ENCODE results near the gene SEC23B.

Gene SEC23B

DNA sequence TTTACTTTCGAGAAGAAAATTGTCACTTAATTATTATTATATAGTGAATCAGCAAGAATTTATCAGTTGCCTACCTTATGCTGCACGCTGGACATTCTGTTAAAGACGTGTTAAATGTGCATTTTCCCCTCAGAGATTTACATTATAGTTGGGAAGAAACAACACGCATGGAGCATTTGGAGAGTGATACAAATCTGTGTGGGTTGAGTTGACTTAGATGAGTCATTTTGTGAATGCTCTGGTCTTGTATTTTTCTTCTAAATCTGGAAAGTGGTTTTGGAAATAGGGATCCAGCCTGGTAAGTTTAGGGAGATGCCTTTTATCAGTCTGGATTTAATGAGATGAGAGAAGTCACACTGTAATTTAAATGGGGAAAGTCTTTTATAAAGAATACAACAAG lies 35.5 kb downstream of the SEC23B start:
- Histone ChIP-seq H4K20me1 (no peaks in the 10 kb centered on the region), H3K36me3 (peaks cover 92% of the 10 kb centered on the region), H3K4me2 (no peak overlapping the region), H3K27me3 (no peaks in the 10 kb centered on the region), H3K9ac (no peak overlapping the region), H3K27ac (no peak overlapping the region), H3K4me1 (no peaks in the 10 kb centered on the region), H3K4me3 (no peak overlapping the region), H3K9me3 (no peaks in the 10 kb centered on the region)
- TF ChIP-seq Cebpa-rat (IDR thresholded peaks at IDR 0.05), result no peak

DNA sequence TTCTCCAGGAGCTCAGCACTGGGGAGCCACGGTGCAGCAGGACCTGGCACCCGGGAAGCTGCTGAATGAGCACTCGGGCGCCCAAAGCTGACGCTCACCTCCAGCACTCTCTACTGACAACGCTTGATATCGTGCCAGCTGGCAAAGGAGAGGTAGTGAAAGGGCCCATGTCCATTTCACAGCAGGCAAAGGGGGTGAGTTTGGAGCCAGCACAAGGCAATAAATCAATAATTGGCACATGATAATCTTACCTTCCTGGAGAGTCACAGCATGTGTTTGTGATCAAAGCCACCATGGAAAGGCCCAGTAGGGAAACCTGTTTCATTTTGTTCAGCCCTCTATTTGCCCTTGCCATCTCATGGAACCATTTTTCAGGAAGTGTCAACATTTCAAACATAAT lies 36.2 kb downstream of the SEC23B start:
- no peaks in the 10 kb centered on the region for H3K27me3 ChIP-seq
- no peaks in the 10 kb centered on the region for H4K20me1 ChIP-seq
- H3K9me3 ChIP-seq, result no peaks in the 10 kb centered on the region
- no peak overlapping the region for H3K4me2 ChIP-seq
- peaks cover 92% of the 10 kb centered on the region for H3K36me3 ChIP-seq
- no peak overlapping the region for H3K4me3 ChIP-seq
- H3K9ac ChIP-seq, result no peak overlapping the region
- no peak for TF ChIP-seq Cebpa-rat (IDR thresholded peaks at IDR 0.05)
- H3K27ac ChIP-seq, result no peak overlapping the region
- H3K4me1 ChIP-seq, result no peaks in the 10 kb centered on the region

DNA sequence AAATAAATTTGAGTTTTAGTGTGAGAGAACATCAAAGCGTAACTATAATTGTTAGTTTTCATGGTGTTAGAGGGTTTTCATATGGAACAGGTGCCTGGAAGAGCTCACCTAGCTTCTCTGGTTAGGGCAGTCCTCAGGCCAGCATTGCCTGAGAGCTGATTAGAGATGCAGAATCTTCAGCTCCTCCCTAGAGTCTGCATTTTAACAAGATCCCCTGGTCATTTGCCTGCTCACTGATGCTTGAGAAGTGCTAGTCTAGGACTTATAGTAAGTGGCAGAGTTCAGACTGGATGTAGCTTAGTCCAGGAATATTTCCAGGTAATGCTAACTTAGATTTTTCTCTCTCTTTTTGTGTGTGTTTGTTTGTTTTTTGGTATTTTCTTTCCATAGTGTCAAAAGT lies 37.8 kb downstream of the SEC23B start:
- Histone ChIP-seq H3K4me1 (no peaks in the 10 kb centered on the region), H3K9ac (no peak overlapping the region), H3K4me3 (no peak overlapping the region), H3K9me3 (no peaks in the 10 kb centered on the region), H4K20me1 (no peaks in the 10 kb centered on the region), H3K27me3 (no peaks in the 10 kb centered on the region), H3K4me2 (no peak overlapping the region), H3K36me3 (peaks cover 92% of the 10 kb centered on the region), H3K27ac (no peak overlapping the region)
- TF ChIP-seq Cebpa-rat (IDR thresholded peaks at IDR 0.05), result no peak

DNA sequence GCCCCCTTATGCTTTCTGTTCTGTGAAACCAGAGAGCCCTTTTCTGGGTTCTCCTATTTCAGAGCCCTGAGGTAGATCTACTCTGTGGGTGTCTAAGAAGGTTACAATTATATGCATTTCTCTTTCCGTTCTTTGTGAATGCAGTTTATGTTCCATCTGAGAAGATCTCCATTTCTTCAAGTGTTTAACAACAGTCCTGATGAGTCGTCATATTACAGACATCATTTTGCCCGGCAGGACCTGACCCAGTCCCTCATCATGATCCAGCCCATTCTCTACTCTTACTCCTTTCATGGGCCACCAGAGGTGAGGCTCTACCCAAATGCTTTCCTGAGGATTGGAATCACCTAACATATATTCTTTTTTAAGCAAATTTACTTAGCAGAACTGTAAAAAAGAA lies 40.7 kb downstream of the SEC23B start:
- Histone ChIP-seq H3K9ac (no peak overlapping the region), H3K4me2 (no peak overlapping the region), H3K27me3 (no peaks in the 10 kb centered on the region), H3K4me1 (no peaks in the 10 kb centered on the region), H3K27ac (no peak overlapping the region), H3K36me3 (peaks cover 92% of the 10 kb centered on the region), H4K20me1 (no peaks in the 10 kb centered on the region), H3K9me3 (no peaks in the 10 kb centered on the region), H3K4me3 (no peak overlapping the region)
- TF ChIP-seq Cebpa-rat (IDR thresholded peaks at IDR 0.05), result no peak

DNA sequence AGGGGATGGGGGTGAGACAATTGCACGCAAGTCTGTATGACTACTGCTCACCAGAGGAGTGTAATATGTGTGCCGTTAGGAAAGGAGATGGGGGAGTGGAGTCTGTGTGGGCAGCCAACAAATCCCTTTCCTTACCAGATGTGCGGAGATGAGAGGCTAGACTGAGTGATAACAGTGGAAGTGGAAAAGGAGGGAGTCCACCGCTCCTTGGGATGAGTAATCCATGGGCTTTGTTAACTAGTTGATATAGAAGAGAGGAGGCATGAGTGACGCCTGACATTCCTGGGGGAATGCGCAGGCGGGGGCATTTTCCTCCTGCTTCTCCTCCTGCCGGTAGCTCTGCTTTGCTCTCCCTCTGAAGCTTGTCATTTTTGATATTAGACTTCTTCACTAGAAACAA lies 46.0 kb downstream of the SEC23B start:
- Histone ChIP-seq H3K27ac (no peak overlapping the region), H4K20me1 (no peaks in the 10 kb centered on the region), H3K9me3 (no peaks in the 10 kb centered on the region), H3K4me3 (no peak overlapping the region), H3K36me3 (peaks cover 91% of the 10 kb centered on the region), H3K9ac (no peak overlapping the region), H3K27me3 (no peaks in the 10 kb centered on the region), H3K4me1 (no peaks in the 10 kb centered on the region), H3K4me2 (no peak overlapping the region)
- TF ChIP-seq Cebpa-rat (IDR thresholded peaks at IDR 0.05), result no peak

DNA sequence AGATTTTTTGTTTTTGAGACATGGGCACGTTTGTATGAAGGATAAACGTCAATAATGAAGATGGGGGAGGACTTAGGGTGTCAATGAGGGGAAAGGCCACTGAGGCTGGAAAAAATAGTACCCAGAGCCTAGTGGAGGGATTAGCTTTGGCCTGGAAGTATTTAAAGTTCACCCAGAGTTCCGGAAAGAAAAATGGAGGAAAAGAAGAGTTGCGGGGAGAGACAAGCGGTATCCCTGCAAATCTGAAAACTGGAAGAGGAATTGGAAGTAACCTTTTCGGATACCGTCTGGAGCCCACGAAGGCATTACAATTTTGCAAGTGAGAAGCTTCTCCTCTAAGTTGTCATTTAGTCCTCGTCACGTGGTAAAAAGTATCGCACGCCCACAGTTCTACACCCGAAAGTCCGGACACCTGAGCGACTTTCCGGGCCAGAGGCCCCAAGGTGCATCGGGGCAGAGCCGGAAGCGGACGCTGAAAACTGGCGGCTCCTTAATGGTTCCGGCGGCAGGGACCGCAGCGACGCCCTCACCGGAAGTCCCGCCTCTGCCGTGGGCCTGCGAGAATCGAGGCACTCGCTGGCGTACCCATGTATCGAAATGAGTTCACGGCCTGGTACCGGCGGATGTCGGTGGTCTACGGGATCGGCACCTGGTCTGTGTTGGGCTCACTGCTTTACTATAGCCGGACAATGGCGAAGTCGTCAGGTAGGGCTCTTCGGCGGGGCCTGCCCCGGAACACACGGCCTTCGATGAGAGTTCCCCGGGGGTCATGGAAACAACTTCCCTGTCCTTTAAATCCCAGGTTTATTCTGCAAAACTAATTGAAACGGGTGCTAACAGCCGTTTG lies 59.4 kb downstream of the SEC23B start, which contains the start of gene SMIM26:
Gene SMIM26, plus strand, starts transcription at position 541 of the 847 bp plus-strand sequence. Its CDS starts 47 bp downstream, at position 588.
- peaks cover 46% of the 10 kb centered on the region for H3K36me3 ChIP-seq
- peaks cover 17% of the 10 kb centered on the region for H3K4me1 ChIP-seq
- H4K20me1 ChIP-seq, result no peaks in the 10 kb centered on the region
- H3K9ac ChIP-seq, result peak within 1 kb of the TSS; percentile 91
- H3K27ac ChIP-seq, result peak within 1 kb of the TSS; percentile 87
- peak within 1 kb of the TSS; percentile 84 for H3K4me3 ChIP-seq
- H3K27me3 ChIP-seq, result no peaks in the 10 kb centered on the region
- peaks cover 13% of the 10 kb centered on the region for H3K9me3 ChIP-seq
- peak within 1 kb of the TSS; percentile 87 for H3K4me2 ChIP-seq
- TF ChIP-seq Cebpa-rat (IDR thresholded peaks at IDR 0.05), result no peak

DNA sequence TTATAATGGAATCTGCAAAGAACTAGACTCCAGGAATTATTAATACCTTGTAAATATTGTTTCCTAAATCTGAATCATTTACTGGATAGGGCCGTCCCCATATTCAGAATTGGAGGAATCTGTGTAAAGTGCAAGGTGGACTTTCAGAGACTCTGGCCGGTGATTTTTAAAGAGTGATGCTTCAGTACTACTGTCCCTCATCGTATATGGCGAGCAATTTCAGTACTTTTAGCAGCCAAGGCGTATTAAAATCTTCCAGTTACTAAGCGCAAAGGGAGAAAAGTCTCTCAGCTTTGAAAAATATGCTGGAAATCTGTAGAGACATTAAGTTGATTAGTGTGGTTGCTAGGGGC lies 60.0 kb downstream of the SEC23B start:
- H3K27me3 ChIP-seq, result no peaks in the 10 kb centered on the region
- peaks cover 17% of the 10 kb centered on the region for H3K4me1 ChIP-seq
- no peak for TF ChIP-seq Cebpa-rat (IDR thresholded peaks at IDR 0.05)

DNA sequence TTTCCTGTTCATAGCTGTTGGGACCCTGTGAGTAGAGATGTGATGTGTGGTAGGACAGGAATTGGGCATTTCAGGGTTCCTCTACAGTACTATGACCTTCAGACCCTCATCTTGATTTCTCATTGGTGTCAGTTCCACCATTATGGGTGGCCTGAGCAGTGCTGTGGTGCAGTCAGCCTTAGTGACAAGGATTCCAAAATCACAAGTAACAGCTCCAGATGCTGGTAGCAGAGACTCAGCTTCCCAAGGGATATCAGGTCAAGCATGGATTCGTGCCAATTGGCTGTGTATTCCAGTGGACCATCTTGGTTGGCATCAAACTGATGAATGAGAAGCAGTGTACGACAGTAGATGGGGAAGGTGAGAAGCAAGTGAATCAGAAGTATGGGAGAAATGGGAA lies 63.3 kb downstream of the SEC23B start:
- Histone ChIP-seq H4K20me1 (no peaks in the 10 kb centered on the region), H3K9ac (no peak overlapping the region), H3K4me2 (no peak overlapping the region), H3K9me3 (peaks cover 13% of the 10 kb centered on the region), H3K4me3 (no peak overlapping the region), H3K4me1 (peaks cover 17% of the 10 kb centered on the region), H3K27me3 (no peaks in the 10 kb centered on the region), H3K36me3 (peaks cover 33% of the 10 kb centered on the region), H3K27ac (no peak overlapping the region)
- no peak for TF ChIP-seq Cebpa-rat (IDR thresholded peaks at IDR 0.05)

More for the DNA sequence above, 60.0 kb downstream of the SEC23B start:
- peak overlapping the region; percentile 84 for H3K4me3 ChIP-seq
- peak overlapping the region; percentile 91 for H3K9ac ChIP-seq
- H3K4me2 ChIP-seq, result peak overlapping the region; percentile 87
- H3K9me3 ChIP-seq, result peaks cover 13% of the 10 kb centered on the region
- peaks cover 40% of the 10 kb centered on the region for H3K36me3 ChIP-seq
- peak overlapping the region; percentile 87 for H3K27ac ChIP-seq
- H4K20me1 ChIP-seq, result no peaks in the 10 kb centered on the region

DNA sequence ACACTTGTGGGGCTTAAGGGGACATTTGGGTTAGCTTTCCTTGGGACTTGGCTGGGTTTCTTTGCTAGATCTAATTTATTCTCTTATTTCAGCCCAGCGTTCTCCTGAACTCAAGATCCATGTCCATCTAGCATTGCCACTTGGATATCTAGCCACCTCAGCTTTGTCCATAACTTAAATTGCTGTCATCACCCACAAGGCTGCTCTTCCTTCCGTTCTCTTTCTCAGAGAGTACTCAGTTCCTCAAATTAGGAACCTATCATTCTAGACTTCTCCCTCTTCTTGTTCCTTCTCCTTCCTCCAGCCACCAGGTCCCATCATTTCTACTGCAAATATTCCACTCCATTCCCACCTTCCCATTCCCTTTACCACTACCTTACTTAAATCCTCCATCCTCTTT lies 63.8 kb downstream of the SEC23B start:
- Histone ChIP-seq H3K9ac (no peak overlapping the region), H3K4me3 (no peak overlapping the region), H3K36me3 (peaks cover 33% of the 10 kb centered on the region), H3K27ac (no peak overlapping the region), H4K20me1 (no peaks in the 10 kb centered on the region), H3K4me1 (peaks cover 12% of the 10 kb centered on the region), H3K4me2 (no peak overlapping the region), H3K9me3 (peaks cover 13% of the 10 kb centered on the region), H3K27me3 (no peaks in the 10 kb centered on the region)
- no peak for TF ChIP-seq Cebpa-rat (IDR thresholded peaks at IDR 0.05)

DNA sequence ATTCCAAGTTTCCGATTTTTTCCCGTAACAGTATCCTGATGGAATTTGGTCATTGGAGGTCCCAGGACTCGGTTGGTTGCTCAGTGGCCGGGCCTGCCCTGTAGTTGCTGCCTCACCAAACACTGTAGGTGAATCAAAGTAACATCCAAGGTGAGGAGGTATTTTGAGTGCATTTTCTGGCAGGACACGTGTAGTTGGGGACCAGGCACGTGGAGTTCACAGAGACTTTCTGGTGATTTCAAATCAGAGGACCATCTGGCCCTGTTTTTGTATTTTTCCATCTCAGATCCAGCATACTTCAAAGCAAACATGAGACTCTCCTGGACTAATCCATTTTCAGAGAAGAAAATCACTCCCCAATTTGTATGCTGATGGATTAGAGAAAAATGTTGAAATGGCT lies 70.2 kb downstream of the SEC23B start:
- H3K9me3 ChIP-seq, result no peaks in the 10 kb centered on the region
- H3K4me2 ChIP-seq, result no peak overlapping the region
- TF ChIP-seq Cebpa-rat (IDR thresholded peaks at IDR 0.05), result no peak
- H3K4me3 ChIP-seq, result no peak overlapping the region
- no peaks in the 10 kb centered on the region for H3K4me1 ChIP-seq
- H3K27ac ChIP-seq, result no peak overlapping the region
- no peaks in the 10 kb centered on the region for H3K36me3 ChIP-seq
- H3K27me3 ChIP-seq, result no peaks in the 10 kb centered on the region
- H4K20me1 ChIP-seq, result no peaks in the 10 kb centered on the region
- no peak overlapping the region for H3K9ac ChIP-seq

Data from BLaER1 (cell line).